GM21529 (cell line): ENCODE results near the gene NADK2.

Experiments
- ATAC-seq: cut with Tn5 transposase; IDR thresholded peaks from one replicate; pipeline ENCODE4 v1.9.1; 2021; ENCODE audit not compliant: unreplicated experiment

The NADK2 gene

DNA sequence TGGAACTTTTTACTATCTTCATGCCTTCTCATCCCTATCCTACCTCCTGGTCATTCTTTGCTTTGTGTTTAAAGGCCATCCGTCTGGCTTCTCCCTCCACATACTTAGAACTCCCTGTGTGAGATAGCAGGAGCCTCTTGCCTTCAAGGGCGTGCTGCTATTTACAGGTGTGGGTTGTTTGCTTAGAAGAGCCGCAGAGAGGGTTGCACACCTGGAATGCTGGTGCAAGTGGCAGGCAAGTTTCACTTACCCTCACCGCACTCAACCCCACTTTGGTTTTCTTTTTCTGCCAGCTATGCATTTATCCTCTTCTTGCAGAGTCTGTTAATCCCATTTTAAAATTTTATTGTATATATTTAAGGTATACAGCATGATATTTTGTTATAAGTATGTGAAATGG is 77.3 kb downstream of the NADK2 start:
- ATAC-seq = no peak

DNA sequence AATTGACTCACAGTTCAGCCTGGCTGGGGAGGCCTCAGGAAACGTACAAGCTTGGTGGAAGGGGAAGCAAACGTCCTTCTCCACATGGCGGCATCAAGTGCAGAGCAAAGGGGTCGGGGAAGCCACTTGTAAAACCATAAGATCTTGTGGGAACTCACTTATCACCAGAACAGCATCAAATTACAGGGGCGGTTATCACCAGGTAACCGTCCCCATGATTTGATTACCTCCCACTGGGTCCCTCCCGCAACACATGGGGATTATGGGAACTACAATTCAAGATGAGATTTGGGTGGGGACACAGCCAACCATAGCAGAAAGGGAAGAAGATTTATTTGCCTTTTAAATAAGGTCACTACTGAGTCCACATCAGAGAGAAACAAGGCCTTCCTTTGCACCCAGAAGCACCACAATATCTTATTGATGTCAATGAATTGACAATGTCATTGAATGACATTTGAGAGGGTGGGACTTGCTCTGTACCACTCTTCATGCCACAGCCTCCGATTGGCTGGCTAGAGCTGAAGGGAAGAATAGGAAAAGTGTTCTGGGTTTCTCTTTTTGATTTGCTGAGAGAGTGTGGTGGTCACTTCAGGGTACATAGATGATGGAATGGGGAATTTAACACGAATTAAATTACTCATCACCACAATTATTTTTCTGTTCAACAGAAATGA is 78.8 kb downstream of the NADK2 start:
- ATAC-seq = no peak

DNA sequence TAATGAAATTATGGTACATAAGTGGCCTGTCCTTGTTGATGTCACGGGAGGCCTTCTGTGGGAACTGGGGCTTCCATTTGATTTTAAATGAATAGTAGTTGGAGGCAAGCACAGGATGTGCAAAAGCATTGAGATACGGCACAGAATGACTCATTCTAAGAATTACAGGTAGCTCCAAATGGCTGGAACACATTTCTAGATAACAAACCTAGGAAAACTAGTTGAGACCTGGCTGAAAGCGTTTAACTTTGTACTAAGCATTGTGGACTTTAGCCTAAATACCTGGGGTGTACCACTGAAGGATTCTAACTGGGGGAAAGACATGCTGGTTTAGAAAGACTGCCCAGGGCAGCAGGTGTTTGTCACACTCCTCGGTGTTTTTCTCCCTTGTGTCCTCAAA is 80.4 kb downstream of the NADK2 start:
- no peak for ATAC-seq

DNA sequence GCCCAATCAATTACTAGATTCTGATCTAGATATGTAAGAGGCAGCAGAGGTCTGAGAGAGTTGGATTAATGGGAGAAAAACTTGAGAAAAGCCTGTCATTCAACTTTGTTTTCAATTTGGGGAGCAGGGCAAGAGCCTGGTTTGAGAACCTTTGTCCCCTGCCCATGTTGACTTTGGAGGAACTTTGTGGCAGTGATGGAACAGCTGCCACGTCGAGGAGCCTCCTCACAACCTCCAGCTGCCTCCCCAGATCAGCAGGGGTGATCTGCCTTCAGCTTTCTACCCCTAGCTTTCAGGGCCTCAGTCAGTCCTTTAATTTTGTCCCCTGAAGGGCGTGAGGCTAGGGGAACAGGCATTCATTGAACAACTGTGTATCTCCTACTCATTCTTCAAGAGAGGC is 81.1 kb downstream of the NADK2 start:
- no peak for ATAC-seq

DNA sequence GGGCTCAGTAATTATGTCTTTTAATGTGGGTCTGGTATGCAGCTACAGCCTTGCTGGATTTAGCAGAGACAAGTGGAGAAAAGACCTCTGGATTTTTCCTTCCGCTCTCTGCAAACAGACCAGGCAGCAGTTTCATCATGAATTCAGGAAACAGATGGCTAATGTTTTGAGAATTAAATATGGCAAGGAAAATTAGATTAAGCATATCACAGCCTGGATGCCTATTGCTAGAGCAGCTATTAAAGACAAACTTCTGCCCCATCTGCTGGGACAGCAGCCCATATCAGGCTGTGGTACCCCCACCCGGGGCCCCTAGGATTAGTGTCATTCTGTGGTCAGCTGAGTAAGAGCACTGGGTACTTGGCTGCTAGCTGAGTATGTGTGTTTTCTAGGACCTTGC is 83.6 kb downstream of the NADK2 start:
- no peak for ATAC-seq

DNA sequence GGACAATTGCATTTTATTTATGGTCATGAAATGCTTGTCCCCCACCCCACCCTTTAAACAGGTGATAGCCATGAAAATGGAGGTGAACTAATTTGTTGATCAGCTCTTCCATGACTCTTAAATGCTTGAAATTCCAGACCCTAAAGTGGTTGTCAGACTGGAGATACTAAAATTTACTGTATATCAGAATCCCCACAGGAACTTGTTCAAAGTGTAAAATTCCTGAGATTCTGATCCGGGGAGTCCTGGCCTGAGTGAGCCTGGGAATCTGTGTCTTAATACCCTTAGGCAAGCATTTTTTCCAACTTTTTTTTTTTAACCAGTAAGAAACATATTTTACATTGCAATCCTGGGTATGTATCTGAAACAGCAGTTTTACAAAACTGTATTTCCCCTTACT is 85.1 kb downstream of the NADK2 start:
- no peak for ATAC-seq

DNA sequence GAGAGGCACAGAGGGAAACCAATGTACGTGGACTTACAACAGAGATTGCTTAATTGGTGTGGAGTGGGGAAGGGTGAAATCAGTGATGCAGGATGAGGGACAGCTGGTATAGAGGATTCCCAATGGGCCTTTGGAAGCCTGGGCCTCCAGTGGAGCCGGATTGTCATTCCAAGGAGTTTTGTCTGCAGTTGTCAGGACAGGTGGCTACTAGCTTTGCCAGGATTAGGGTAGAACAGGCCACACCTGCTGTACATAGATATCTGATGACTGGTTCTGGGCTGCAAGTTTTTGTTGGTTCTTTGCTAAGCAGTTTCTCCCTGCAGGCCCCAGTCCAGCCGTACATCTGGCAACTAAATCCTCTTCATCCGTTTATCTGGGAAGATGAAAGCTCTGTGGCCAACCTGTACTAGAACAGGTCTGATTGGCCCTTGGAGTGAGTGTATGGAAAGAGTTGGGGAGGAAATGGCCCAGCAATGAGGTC is 85.6 kb downstream of the NADK2 start:
- ATAC-seq = no peak

DNA sequence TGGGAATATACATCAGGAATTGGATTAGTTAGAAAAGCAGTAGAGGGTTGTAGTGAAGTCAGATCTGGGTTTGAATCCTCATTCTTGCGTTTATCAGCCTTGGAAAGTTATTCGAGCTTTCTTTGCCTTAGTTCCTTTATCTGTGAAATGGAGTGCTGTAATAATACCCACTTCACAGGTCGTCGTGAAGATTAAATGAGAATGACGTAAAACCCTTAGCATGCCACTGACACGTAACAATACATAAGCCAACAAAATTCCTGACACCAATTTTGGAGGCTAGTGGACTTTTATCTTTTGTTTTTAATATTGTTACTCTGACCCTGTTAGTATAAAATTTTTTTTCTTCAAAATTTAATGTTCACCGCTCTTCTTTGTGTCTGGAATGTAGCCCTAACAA is 86.4 kb downstream of the NADK2 start:
- ATAC-seq = no peak

DNA sequence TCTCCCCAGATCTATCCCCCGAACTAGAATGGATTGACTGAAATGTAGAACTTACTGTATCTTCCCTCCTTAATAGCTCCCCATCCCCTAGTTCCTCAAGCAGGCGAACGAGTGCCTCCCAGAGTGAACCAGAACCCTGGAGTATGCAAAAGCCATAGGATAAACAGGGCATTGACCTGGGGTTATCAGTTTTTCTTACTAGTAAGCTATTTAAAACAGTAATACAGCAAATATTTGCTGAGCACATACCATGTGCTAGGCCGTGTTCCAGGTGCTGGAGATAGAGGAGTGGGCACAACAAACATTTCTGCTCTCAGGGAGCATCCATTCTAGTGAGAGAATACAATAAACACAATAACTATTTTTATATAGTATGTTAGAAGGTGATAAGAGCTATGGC is 88.0 kb downstream of the NADK2 start:
- ATAC-seq = no peak

DNA sequence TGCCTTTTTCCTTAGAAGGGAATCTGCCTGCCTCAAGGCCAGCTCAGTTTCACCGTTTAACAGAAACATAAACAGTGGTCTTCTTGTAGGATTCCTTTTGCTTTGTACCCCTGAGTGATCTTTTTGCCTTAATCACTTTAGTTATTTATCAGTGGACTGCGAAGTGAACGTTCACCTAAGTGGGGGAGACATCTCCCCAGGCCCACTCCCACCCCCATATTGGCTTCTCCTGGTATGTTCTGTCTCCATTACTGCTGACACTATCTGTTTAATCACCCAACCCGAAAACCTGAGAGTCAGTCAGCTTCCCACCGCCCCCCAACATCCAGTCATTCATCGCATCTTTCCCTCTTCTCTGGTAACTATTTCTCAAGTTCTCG is 88.4 kb downstream of the NADK2 start:
- ATAC-seq = no peak

DNA sequence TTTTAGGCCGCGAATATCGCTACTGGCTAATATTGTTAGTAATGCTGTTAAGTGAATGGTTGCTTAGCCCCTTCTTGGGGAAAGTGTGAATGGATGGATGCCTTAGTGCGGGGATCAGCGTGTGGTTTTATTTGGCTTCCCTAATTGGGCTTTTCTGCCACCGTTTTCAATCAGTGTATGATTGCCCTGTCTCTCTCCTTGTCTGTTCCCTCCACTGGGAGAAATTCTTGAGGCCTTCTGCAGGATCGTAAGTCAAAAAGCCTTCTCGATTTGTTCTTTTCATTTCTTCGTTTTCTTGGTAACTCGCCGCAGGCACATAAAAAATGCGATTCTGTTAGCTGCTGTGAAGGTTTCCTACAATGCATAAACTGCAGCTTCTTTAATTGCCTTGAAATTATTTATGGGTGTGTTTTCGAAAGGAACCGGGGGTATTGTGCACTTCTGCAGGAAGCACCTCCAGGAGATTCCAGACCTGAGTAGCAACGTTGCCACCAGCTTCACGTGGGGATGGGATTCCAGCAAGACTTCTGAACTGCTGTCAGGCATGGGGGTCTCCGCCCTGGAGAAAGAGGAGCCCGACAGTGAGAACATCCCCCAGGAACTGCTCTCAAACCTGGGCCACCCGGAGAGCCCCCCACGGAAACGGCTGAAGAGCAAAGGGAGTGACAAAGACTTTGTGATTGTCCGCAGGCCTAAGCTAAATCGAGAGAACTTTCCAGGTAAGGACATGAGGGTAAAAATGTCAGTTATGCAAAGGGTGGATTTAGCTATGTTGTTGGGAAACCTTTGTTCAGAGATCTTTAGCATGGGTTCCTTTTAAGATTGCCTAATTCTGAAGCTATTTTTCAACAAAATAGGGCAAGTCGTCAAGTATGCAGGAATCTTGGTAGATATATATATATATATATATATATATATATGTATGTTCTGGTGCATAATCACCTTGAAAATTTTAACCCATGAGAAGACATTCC is 89.1 kb downstream of the NADK2 start:
- peak; percentile 1 for ATAC-seq

DNA sequence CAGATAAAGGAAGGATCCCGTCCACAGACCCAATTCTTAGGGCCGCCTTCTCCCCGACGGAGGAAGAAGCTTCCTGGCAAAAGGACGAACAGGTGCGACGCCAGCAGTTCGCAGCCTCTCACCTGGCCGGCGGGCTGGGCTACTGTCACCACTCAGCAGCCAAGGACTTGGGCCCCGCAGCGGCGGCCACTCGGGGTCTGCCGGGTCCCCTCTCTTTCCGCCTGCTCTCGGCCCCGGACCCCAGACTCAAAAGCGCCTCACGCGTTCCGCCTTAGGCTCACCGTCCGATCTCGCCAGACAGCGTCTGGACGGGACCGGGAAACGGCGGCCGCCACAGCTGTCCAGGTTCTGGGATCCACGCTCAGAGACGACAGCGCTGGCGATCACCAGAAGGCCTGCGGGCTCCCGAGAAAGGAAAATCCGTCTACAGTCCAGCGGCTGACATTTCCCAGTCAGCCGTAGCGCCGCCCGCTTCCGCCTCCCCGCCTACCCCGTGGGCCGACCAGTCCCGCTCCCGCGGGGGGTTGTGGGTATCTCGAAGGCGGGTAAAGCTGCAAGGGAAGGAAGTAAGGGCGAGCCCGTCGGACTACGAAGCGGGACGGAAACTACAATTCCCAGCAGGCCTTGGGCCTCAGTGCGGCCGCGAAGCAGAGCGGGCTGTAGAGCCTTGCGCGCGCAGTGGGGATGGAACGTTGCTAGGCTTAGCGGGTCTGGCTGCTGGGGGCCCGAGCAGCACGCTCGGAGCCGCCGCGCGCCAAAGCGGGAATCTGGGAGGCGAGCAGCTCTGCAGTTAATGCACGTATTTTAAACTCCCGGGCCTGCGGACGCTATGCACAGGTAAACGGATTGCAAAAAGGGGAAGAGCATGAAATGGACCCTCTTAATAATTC is 90.0 kb downstream of the NADK2 start, which contains the start of the genes LMBRD2 and SKP2:
Gene LMBRD2, minus strand, starts transcription at position 454 of the 890 bp plus-strand sequence. CDS start 8,538 bp downstream, outside the sequence.
Gene SKP2, plus strand, starts transcription at position 678 of the 890 bp plus-strand sequence. Its CDS starts 152 bp downstream, at position 830.
- ATAC-seq = peak; percentile 98

DNA sequence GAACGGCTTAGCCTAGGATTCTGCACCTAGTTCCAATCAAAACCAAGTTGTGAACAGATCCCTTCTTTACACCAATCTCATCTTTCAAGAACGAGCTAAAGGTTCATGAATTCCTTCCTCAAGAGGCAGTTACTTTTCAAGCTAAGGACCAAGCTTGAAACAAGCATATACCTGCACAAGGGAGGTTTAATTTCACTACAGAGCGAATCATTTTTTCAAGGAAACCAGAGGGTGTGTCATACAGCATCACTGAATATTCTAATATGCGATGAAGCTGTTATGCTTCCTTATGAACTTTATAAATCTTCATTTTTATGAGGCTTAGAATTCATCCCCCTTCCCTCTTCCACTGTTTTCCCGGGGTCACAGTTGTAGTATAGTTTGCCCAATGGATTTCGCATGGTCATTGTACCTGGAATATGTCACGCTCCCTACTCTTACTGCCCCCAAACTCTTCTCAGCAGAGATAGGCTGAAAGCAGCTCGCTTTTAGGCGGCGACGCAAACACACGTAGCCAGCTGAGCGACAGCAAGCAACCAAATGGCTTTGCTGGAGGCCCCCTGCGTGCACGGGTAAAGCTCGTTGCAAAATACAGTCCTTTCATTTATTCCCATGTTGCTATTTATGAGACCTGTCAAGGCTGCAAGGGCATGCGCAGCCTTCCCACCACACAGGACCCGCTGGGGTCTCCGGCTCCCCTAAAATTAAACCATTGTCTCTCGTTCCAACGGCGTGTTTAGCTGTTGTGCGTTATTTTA is 90.9 kb downstream of the NADK2 start:
- ATAC-seq = peak; percentile 38

DNA sequence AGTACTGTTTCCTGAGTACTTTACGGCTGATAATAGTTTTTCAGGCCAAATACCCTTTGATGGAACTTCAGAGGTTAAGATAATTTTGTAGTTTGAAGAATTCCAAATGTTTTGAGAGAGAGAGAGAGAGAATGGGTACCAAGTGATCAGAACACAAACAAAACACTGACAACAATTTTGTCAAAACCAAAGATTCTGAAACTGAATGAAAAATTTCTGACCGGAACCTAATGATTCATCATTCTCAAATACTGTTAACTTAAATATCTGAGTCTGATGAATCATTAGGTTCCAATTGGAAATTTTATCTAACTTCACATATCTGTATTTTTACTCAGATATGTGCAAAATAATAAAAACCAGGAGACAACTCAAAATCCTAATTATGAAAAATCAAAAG is 94.0 kb downstream of the NADK2 start:
- no peak for ATAC-seq

DNA sequence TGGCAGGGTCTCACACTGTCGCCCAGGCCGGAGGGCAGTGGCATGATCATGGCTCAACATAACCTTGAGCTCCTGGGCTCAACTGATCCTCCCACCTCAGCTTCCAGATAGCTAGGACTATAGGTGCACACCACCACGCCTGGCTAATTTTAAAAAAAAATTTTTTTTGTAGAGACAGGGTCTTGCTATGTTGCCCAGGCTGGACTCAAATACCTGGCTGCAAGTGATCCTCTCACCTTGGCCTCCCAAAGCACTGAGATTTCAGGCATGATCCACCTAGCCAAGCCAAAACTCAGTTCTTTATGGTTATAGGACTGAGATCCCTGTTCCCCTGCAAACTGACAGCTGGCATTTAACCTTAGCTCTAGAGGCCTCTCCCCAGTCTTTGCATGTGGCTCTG is 95.3 kb downstream of the NADK2 start:
- no peak for ATAC-seq

DNA sequence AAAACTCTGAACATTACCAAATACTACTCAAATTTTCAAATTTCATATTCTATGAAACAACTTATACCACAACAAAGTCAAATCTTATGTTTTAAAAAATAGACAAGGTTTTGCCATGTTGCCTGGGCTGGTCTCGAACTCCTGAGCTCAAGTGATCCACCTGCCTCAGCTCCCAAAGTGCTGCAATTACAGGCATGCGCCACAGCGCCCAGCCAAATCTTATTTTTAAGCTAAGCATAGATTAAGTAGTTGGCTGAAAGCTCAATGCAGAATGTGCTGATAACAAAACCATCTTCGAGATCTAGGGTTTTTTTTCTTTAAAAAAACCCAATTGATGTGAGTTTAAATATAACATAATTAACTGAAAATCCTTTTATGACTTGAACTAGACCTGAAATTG is 96.4 kb downstream of the NADK2 start:
- ATAC-seq = no peak
